22Rv1 (cell line): ENCODE results near the gene GBP3.
"Not testable (repeated sequence)": the region's sequence is repeated elsewhere in the genome, so short reads cannot be mapped to it uniquely, and the experiment has no call there.

Experiments used
- CTCF ChIP-seq: fragments of 450-650 bp; IDR thresholded peaks from 2 replicates; pipeline ENCODE4 v1.5.1; 2017; ENCODE audit warnings: mild to moderate bottlenecking
- ZFX ChIP-seq: fragments of 450-650 bp; IDR thresholded peaks from 2 replicates; pipeline ENCODE4 v1.6.1; 2017; ENCODE audit warnings: antibody characterized with exemption, borderline replicate concordance

GRCh38 chr1:88981506-88981905, 41.2 kb downstream of the GBP3 start:
- TF ChIP-seq CTCF, ZFX: not testable (repeated sequence)
